HG03135 (cell line): ENCODE measurements around the gene FILIP1L.

Experiments used
- ATAC-seq: cut with Tn5 transposase; IDR thresholded peaks from one replicate; pipeline ENCODE4 v1.9.1; 2021; ENCODE audit warnings: mild to moderate bottlenecking, moderate library complexity; ENCODE audit not compliant: unreplicated experiment

Gene FILIP1L

GRCh38 chr3:100019719-100020118 lies 94.6 kb downstream of the FILIP1L start:
- no peak for ATAC-seq

DNA sequence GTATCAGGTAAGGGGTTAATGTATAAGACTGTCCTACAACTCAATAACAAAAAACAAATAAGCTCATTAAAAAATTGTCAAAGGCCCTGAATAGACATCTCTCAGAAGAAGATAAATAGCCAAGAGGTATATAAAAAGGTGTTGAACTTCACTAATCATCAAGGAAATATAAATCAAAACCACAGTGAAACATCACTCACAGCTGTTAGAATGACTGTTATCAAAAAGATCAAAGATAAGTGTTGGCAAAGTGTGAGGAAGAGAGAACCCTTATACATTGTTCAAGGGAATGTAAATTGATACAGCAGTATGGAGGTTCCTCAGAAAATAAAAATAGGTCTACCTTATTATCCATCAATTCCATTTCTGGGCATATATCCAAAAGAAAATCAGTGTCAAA lies 95.5 kb downstream of the FILIP1L start:
- ATAC-seq, result no peak

DNA sequence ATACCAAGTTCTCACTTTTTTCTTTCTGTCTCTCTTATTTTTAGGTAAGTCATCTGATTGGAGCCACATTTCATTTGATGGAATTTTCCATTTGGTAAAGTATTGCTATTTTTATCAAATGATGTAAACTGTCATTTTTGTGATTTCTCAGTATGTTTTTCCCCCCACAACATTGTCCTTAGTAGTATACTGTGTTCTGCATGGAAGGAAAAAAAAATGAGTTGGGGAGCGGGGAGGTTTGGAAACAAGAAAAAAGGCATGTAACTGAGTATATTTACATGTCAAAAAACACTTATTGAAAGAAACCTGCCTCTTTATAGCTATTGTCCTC lies 104.2 kb downstream of the FILIP1L start:
- ATAC-seq, result no peak

DNA sequence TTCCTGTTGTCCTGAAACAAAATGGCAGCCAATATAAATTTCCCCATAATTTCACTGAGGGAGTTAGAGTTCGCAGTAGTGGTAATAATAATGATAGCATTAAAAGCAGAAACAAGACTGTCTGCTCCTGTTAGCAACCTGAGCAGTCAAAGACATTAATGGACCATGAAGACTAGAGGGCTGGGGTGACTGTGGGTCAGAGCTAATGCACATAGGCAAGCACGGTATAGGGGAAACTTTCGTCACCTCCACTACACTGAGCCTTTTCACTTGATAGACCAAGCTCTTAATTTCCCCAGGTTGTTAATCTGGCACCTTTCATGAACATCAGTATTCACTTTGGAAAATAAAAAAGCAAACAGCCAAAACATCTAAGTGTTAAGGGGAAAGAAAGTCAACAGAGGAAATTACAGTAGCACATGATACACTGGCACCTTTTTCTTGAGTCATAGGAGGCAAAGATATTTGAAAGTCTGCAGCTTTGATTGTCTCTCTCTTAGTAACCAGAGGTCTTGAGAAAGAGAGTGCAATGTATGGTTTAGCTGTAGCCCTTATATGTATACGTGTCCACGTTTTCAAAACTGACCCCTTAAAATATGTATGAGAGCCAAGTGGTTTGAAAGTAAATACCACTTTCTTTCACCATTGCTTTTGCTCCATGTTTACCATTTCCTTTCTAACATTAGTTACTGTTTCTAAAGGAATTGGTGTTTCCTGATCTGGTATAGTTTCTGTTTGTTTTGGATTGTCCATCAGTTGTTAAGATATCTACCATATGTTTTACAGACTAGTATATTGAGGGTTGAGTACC lies 104.8 kb downstream of the FILIP1L start:
- ATAC-seq, result no peak

DNA sequence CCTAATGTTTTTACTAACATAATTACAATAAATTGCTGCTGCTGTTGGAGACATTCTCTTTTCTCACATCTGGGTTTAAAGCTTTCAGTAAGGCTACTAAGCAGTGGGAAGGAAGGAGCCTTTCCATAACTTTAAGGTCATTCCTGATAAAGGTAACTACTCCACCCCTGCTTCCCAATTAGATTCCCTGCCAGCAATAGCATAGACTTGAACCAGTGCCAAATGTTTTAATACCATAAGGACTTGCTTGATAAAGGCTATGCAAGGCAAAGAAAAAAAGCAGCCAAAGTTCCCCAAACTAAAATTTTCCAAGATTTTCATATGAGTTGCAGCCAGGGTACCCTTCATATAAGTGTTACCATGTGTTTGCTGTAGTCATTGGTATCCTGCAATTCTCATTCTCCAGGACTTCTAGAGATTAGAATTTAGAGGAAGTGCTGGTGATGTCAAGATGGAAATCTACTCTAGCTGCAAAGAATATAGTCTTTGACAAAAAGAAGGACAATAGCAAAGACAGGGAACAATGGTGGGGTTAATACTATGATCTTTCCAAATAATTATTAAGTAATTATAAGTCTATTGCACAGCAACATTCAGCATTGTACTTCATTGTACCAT lies 106.1 kb downstream of the FILIP1L start:
- ATAC-seq, result no peak

GRCh38 chr3:100007313-100007712 lies 107.0 kb downstream of the FILIP1L start:
- no peak for ATAC-seq

GRCh38 chr3:100006570-100007271 lies 107.6 kb downstream of the FILIP1L start:
- no peak for ATAC-seq

GRCh38 chr3:100005665-100006393 lies 108.5 kb downstream of the FILIP1L start:
- no peak for ATAC-seq

GRCh38 chr3:100004931-100005330 lies 109.4 kb downstream of the FILIP1L start:
- no peak for ATAC-seq

DNA sequence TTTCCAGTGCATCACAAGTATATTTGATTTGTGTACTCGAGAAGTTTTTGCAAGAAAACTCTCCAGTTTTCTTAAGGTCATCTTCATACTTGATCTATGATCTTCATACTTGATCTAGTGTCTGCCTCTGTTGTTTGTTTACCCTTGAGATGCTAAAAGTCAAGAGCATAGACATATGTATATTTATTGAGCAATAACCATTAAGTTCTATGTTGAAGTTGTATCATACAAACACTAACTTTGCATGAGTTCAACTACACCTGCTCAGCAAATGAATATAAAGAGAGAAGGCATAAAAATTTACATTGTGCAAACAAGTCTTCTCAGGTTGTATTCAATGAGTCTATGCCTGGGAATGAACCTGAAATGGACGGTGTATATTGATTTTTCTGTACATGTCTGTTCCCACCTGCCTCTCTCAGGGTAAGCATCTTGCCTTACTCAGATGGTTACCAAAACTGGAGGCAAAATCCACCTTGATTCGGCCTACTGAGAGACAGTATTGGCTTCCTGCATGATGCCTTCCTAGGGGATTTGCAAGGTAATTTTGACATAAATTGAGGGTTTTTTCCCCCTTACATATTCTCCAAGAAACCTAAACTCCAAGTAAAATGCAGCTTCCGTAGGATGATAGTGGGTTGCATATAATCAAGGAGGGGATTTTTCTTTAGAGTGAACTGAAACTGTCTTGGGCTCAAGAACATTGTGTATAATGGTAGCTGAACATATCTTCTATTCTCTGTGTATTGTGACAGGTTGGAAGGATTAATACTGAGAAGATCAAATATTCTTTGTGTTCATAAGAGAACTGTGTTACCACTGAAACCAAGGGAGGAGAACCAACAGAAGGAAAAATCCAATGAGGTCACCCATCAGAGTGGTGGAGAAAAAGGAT lies 110.4 kb downstream of the FILIP1L start:
- ATAC-seq, result no peak

GRCh38 chr3:100002599-100003350 lies 111.5 kb downstream of the FILIP1L start:
- ATAC-seq, result no peak

DNA sequence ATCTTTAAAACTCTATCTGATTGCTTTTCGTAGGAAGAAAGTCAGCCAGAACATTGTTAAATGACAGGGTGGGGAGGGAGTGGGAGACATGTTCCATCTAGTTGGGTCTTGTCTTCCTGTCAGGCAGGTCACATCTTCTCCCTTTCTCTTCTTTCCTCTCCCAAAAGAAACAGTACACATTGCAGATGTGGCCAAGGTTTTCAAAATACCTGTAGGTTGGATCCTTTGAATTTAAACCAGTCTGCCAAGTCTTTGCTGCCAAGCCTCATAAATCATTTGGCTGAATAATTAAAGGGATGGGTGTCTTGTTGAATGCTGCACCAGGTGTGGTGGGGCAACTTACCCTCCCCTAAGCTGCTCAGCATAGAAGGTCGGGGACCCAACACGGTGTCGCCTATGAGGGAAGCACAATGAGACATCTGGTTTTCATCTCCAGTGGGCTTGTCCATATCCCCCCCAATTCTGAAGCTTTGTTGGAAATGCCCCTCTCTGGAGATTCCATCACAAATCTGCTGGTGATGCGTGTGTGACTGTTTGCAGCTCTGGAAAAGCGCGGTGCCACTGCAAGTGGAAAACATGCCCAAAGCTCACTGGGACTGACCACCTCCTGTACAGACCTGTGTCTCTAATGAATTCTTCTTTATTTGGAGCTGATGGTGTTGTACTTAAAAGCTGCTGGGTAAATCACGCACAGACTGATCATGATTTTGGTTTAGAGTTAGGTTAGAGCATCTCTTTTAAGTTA lies 112.6 kb downstream of the FILIP1L start:
- no peak for ATAC-seq

GRCh38 chr3:100001083-100001482 lies 113.2 kb downstream of the FILIP1L start:
- ATAC-seq, result no peak

GRCh38 chr3:99999536-99999935 lies 114.8 kb downstream of the FILIP1L start:
- no peak for ATAC-seq

- no peak for ATAC-seq
These were observed 117.0 kb downstream of the FILIP1L start for GRCh38 chr3:99997293-99997692.

DNA sequence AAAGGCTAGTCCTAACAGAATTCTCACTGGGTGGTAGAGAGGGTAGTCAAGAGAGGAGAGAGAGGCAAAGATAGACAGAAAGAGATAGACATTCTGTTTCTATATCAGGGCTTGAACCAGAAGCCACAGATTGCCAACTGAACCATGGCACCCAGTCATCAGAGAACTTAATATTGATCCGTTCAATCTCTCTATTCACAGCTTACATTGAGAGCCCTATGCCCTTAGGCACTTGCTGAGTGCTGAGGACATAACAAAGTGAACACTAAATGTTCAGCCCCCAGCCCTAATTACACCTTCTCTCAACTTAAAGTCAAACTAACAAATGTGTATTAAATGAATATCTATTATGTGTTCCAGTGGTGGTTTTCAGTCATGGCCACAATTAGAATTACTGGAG lies 124.1 kb downstream of the FILIP1L start:
- ATAC-seq, result no peak

GRCh38 chr3:99984668-99985067 lies 129.6 kb downstream of the FILIP1L start:
- no peak for ATAC-seq

DNA sequence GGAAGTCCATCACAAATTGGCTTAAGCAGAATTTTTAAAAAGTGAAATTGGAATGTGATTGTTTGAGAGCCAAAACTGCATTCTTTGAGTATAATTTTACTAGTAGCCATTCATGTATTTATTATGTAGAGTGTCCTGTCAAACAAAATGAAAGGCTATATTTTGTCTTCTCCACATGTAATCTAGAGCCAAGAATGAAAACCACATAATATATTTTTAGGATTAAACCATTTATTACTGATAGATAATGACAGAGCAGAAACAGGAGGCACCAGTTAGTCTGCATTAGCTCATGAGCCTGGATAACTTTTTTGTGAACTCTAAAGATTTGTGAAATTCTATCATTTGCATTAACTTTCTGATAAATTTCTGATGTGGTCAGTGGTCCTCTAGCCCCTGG lies 130.2 kb downstream of the FILIP1L start:
- no peak for ATAC-seq

GRCh38 chr3:99982650-99983049 lies 131.7 kb downstream of the FILIP1L start:
- ATAC-seq, result no peak
